Omental fat pad (tissue), 4 donors: ENCODE results near the gene PSENEN. TPM values are rescaled to one million over a fixed set of nuclear protein-coding genes. Genes with fewer than 3 reads are reported as not detected.

Experiments
- ATAC-seq: fragments of 150-250 bp; one replicate; pipeline ENCODE4 v1.9.1; 2016; ENCODE audit warnings: mild to moderate bottlenecking, moderate library complexity; ENCODE audit not compliant: low FRiP score
- DNase-seq: peaks from one replicate; pipeline ENCODE4 v3.0.0-alpha.2; 2019; ENCODE audit warnings: low spot score
- CTCF ChIP-seq, 3 donors: fragments of 450-650 bp; IDR thresholded peaks; one replicate each; pipeline ENCODE4 v1.5.1; 2016 to 2017; ENCODE audit warnings: antibody characterized with exemption in 3 of 3, mild to moderate bottlenecking in 3 of 3, moderate library complexity in 2 of 3
- total RNA-seq, 4 donors: library from RNA; depleted of rRNA; stranded (reverse); fragments of >200 nt; gene quantifications; one replicate each; pipeline ENCODE4 v1.1.0, GENCODE V29; 2016

The PSENEN gene
- total RNA-seq, 4 donors from 2014 or later: 28.1 to 58.6 (median 37.9) TPM

- no peak for ATAC-seq
- DNase-seq: no peak
- TF ChIP-seq CTCF (IDR thresholded peaks at IDR 0.05): no peak
These were observed 43.9 kb downstream of the PSENEN start for GRCh38 chr19:35789195-35789977.

DNA sequence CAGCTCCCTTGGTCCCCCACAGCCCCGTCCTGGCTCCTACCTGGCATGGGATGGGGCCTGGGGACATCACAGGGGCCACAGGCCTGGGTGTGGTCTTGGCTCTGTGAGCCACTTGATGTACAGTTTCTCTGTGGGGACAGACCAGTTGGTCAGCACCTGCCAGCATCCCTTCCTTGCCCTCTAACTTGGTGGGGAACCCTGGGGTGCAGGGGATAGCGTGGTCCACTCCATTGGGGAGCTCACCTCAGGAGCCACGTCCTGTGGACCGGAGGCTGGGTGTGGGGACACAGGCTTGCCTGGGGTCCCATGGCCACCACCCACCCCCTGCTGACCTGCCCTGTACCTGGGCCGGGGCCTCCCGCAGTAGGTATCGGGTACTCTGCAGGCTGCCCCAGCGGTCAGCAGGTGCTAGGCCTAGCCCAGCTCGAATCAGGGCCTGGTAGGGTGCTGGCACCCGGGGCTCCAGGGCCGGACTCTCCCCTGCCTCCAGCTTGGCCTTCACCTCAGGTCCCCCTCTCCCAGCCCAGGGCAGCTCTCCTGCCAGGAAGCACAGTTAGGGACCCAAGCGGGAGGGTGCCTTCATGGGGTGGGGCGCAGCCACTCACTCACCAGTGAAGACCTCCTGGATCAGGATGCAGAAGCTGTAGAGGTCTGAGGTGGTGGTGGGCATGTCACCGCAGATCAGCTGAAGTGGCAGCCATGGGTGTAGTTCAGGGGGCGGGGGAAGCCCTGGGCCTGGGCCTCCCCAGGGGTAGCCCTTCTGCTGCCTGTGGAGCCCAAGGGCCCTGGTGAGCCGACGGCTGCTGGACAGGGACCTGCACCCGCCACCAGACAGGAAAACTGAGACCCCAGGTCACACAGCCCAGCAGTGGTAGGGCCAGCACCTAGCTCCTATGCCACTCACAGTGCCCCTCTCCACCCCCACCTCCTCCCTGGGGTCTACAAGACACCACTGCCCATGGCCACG, 44.8 kb downstream of the PSENEN start:
- no peak for ATAC-seq
- no peak for TF ChIP-seq CTCF (IDR thresholded peaks at IDR 0.05)

DNA sequence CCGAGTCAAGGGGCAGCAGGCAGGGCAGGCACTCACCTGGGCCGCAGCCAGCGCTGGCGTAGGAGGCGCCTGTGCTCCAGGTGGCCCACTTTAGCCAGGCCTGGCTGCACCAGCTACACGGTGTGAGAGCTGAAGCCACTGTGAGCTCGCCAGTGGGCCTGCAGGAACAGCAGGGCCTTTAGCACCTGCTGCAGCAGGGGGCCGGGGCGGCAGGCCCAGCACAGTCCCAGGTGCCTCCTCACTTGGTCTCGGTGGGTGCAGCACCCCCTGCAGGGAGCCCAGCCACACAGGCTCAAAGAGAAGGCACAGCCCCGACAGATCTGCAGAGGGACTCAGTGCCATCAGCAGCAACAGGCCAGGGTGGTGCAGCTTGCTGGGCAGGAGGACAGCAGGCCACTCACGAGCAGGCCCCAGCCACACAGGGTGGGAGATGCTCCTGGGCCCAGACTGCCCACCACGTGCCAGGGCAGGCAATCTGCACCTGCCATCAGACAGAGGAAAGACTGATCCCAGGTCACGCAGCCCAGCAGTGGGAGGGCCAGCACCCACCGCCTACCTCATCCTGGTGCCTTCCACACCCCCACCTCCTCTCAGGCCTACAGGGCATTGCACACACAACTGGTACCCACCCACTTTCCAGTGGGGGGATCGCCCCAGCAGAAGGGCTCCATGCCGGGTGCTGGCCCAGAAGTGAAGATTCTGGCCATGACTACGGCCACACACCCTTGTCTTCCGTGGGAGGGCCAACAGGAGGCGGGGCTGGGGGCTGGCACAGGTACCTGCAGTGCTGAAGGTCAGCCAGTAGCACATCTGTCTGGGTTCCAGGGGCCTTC, 45.7 kb downstream of the PSENEN start:
- ATAC-seq (no peak), DNase-seq (no peak)
- no peak for TF ChIP-seq CTCF (IDR thresholded peaks at IDR 0.05)

More for the DNA sequence above, 44.8 kb downstream of the PSENEN start:
- no peak for DNase-seq

GRCh38 chr19:35791814-35792279, 46.4 kb downstream of the PSENEN start:
- TF ChIP-seq CTCF (IDR thresholded peaks at IDR 0.05): no peak

DNA sequence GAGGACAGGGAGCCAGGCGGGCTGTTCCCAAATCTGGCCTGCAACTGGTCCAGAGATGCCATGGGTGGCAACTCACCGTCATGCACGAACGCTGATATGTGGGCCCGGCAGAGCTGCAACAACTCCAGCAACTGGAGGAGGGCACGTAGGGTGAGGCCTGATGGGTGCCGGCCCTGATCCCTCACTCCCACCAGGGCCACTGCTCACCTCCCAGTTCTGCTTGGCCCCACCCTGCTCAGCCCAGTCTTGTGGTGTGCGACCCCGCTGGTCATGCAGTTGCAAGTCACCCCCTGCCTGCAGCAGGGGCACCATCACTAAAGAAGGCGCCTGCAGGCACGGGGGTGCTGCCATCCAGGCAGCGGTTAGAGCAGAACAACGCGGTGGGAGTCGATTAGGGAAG, 46.9 kb downstream of the PSENEN start:
- ATAC-seq (no peak), DNase-seq (no peak)
- TF ChIP-seq CTCF (IDR thresholded peaks at IDR 0.05): no peak

More at GRCh38 chr19:35791814-35792279, 46.4 kb downstream of the PSENEN start:
- DNase-seq: no peak
- ATAC-seq: no peak

DNA sequence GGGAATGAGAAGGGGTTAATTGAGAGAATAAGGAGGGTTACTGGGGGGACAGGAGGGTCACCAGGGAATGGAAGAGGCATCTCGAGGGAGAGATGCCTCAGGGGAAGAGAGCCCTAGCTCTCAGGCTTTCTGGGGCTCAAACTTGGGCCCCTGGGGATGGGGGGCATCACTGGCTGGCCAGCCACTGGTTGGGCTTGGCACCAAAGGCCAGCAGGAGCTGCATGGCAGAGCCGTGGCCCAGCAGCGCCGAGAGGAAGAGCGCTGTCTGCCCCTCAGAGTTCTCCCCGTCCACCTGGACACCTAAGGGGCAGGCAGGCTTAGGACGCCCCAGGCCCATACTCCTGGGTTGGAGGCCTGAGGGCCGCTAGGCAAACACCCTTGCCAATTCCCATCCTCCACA, 47.4 kb downstream of the PSENEN start:
- no peak for TF ChIP-seq CTCF (IDR thresholded peaks at IDR 0.05)
- no peak for ATAC-seq
- no peak for DNase-seq
